Urothelium cell line (cell line): ENCODE measurements around the gene COX8C.
"Not testable (repeated sequence)": the region's sequence is repeated elsewhere in the genome, so short reads cannot be mapped to it uniquely, and the experiment has no call there.

Experiments used
- DNase-seq: peaks from one replicate; pipeline ENCODE4 v3.0.0; 2011; ENCODE audit warnings: low spot score, mixed read lengths
- FAIRE-seq: peaks from 2 replicates; lab custom pipeline; 2011; peaks lifted over from hg19 to GRCh38; lab: Jason Lieb, UNC

The COX8C gene

DNA sequence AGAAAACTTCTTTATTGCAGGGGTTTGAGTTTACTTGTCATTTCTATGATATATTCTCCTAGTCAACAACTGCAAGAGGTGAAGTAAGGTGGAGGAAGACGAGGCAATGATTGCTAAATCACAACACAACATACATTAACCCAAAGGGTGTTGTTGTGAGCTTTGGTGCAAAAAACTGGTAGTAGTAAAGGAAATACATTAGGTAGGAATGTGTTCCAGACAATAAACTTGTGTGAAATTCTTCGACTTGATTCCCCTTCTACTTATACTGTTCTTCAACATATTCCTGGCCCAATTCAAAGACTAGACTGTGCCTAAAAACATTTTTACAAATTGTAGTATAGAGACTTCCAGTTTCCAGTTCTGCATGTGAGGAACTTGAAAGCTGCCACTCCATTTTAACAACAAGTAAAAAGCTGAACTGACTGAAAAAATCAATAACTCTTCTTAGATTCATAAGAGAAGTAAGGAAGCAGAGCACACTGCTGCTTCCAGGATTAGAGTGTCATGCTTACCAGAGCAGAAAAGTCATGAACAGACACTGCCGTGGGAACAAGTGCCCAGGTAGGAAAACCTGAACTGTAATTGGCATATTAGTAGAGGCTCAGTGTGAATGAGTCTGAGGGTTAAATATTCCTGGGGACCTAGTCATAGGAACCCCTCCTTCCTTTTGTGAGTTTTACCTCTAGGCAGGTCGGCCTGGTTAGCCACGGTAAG is 22.2 kb downstream of the COX8C start:
- FAIRE-seq, result no peak
- no peak for DNase-seq

DNA sequence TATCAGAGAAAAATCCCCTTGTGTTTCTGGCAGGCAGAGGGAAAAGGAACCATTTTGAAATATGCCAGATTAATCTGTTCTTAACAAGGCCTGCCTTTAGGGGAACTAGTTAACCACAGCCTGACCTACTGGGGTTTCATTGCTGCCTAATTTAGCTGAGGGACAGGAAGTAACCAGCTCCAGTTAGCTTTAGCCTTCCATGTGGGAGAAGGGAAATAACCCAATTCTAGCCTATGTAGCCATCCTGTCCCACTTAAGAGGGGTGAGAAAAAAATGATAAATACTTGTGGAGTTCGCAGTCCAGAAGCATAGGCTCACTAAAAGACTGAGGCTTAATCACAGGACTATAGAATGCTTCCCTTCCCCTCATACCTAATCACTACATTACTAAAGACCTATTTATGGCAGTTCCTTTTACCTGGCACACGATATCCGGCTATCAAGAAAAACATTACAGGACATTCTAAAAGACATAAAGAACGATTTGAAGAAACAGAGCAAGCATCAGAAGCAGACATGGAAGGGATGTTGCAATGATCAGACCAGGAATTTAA is 22.8 kb downstream of the COX8C start:
- DNase-seq (no peak), FAIRE-seq (no peak)

DNA sequence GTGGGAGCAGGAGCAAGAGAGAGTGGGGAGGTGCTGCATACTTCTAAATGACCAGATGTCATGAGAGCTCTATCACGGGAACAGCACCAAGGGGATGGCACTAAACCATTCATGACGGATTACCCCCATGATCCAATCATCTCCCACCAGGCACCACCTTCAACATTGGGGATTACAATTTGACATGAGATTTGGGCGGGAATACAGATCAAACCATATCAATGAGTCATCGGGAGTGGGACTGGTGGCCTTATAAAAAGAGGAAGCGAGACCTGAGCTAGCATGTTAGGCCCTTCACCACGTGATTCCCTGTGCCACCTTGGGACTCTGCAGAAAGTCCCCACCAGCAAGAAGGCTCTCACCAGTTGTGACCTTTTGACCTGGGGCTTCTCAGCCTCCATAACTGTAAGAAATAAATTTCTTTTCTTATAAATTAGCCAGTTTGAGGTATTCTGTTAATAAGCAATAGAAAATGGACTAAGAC is 28.7 kb downstream of the COX8C start:
- DNase-seq (no peak), FAIRE-seq (no peak)

DNA sequence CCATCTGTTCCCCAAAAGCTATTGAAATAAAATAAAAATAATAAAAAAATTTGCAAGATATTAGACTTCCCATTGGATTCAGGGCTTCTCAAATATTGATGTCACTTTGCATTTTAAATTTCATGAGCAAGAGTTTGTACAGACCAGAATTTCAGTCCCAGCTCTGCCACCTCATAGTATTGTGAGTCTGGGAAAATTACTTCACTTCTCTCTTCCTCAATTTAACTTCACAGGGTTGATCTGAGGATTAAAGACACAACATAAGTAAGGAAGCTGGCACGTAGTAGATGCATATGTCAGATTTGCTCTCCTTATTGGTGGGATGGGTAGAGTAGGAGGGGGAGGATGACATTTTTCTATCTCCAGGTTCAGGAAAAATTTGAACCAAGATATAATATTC is 32.8 kb downstream of the COX8C start:
- DNase-seq, result no peak
- no peak for FAIRE-seq

DNA sequence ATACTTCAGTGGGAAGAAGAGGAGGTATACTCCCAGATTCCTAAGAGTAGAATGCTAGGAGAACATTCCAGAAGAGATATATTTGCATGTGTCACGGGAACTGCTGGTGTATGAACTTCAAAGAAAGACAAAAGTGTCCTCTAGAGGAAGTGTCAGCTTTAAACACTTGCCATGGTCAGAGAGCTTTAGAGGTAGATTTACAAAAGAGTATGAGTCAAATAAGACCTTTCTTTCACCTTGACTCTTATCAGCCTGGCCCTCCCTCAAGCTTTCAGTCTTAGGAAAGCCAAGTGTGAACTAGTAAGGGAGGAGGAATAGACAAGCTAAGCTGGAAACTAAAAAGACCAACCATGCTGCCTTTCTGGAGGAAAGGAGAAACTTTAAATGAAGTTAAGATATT is 34.7 kb downstream of the COX8C start:
- FAIRE-seq, result no peak
- DNase-seq, result no peak

DNA sequence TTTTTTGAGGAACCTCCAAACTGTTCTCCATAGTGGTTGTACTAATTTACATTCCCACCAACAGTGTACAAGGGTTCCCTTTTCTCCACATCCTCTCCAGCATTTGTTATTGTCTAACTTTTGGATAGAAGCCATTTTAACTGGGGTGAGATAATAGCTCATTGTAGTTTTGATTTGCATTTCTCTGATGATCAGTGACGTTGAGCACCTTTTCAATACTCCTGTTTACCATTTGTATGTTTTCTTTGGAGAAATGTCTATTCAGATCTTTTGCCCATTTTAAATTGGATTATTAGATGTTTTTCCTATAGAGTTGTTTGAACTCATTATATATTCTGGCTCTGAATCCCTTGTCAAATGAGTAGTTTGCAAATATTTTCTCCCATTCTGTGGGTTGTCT is 37.3 kb downstream of the COX8C start:
- not testable (repeated sequence) for DNase-seq, FAIRE-seq

DNA sequence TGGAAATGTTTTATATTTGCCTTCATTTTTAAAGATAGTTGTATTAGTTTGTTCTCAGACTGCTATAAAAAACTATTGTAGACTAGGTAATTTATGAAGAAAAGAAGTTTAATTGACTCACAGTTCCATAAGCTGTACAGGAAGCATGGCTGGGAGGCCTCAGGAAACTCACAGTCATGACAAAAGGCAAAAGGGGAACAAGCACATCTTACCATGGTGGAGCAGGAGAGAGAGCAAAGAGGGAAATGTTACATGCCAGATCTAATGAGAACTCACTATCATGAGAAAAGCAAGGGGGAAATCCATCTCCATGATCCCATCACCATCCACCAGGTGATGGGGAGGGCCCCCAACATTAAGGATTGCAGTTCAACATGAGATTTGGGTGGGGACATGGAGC is 48.2 kb downstream of the COX8C start:
- DNase-seq, result no peak
- no peak for FAIRE-seq

DNA sequence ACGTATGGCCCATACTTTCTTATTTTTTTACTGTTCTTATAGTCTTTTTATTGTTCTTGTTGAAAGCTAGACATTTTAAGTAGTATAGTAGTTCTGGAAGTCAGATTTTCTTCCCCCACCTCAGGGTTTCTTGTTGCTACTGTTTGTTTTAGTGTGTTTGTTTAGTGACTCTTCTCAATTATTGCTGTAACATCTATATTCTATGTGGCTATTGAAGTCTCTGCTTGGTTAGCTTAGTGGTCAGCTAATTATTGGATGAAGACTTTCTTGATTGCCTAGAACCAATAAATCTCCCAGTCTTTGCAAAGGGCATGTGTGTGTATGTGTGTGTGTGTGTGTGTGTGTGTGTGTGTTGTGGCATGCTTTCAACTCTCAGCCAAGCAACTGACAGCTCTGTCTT is 49.5 kb downstream of the COX8C start:
- DNase-seq, result no peak
- FAIRE-seq, result no peak
